ENCODE results near the gene RBM38. TPM values are rescaled to one million over a fixed set of nuclear protein-coding genes. Genes with fewer than 3 reads are reported as not detected.

Gene RBM38
- total and polyA plus RNA-seq, 9 of the 15 experiments (the other 6 are each of a cell fraction or from before 2014, with no cell fraction given): 0.28 to 82.4 (median 33.2) TPM

DNA sequence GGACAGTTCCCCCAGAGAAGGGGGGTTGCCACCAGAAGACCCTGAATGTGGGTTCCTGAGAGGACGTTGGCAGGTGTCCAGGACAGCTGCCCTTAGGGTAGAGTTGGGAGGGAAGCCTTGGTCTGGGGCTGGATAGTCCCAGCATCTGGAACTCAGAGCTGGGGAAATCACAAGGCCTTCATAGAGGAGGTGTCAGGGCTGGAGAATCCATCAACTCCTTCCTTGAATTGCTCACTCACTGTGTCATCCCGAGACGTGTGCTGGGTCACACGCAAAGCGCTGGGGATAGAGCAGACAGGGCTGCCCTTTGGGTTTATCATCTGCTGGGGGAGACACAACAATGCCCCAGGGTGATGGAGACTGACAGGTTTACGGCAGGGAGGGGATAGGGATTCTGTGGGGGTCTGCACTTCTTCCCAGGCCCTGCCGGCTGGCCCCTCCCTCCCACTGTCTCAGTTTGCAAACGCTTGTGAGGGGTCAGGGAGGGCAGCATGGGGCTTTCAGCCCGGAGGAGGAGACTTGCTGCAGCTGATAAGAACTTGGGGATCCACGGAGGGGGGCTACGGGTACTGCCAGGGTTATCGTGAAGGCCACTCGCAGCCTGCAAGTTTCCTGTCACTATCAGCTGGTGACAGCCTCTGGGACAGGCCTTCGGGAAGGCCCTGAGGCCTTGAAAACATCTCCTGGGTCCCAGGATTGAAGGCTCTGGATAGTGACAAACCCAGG lies 18.6 kb downstream of the RBM38 start (continued):
- TF ChIP-seq, protein P1, sequence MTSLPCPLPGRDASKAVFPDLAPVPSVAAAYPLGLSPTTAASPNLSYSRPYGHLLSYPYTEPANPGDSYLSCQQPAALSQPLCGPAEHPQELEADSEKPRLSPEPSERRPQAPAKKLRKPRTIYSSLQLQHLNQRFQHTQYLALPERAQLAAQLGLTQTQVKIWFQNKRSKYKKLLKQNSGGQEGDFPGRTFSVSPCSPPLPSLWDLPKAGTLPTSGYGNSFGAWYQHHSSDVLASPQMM (CRISPR knock-in tag; IDR thresholded peaks at IDR 0.05): no peak
- TF ChIP-seq ZNF408 (CRISPR knock-in tag; IDR thresholded peaks at IDR 0.05; ENCODE audit: low read depth) (no peak), LEF1 (IDR thresholded peaks at IDR 0.05) (peak; percentile 89), NFRKB (IDR thresholded peaks at IDR 0.05; ENCODE audit: low read depth) (no peak), BACH1 (tag; IDR thresholded peaks at IDR 0.05) (0 out of 2 replicates have a peak, but pooled peaks have one; percentile 37), ZBTB1 (CRISPR knock-in tag; IDR thresholded peaks at IDR 0.05; ENCODE audit: borderline replicate concordance, low read depth) (no peak), ILK (tag; IDR thresholded peaks at IDR 0.05; ENCODE audit: borderline replicate concordance, low read depth) (no peak), TAL1 (IDR thresholded peaks at IDR 0.05) (peak; percentile 97), ZFX (CRISPR knock-in tag; IDR thresholded peaks at IDR 0.05) (peak; percentile 80), MYNN (IDR thresholded peaks at IDR 0.05) (peak; percentile 95), MYNN (CRISPR knock-in tag; IDR thresholded peaks at IDR 0.05) (no peak), PHF20 (IDR thresholded peaks at IDR 0.05; ENCODE audit: partially characterized antibody) (peak; percentile 21), SETDB1 (IDR thresholded peaks at IDR 0.05; ENCODE audit: low read length) (no peak), ZNF830 (CRISPR knock-in tag; IDR thresholded peaks at IDR 0.05) (no peak), SRF (CRISPR knock-in tag; IDR thresholded peaks at IDR 0.05) (no peak), ZKSCAN8 (CRISPR knock-in tag; IDR thresholded peaks at IDR 0.05) (peak; percentile 51; the same call in 1 of the 2 replicates), MITF (IDR thresholded peaks at IDR 0.05) (no peak), ZNF551 (CRISPR knock-in tag; IDR thresholded peaks at IDR 0.05) (no peak), POLR2A (conservative IDR thresholded peaks at IDR 0.05) (peak; percentile 63; the same call in 1 of the 2 replicates), ASH1L (IDR thresholded peaks at IDR 0.05; ENCODE audit: borderline replicate concordance, low read depth, partially characterized antibody) (no peak), MXI1 (IDR thresholded peaks at IDR 0.05; ENCODE audit: low read depth, low read length) (no peak; the same call in 1 of the 2 replicates), ZKSCAN1 (IDR thresholded peaks at IDR 0.05; ENCODE audit: low read depth, low read length) (peak; percentile 14; the same call in 1 of the 2 replicates), POU5F1 (IDR thresholded peaks at IDR 0.05; ENCODE audit: borderline replicate concordance, low read depth, low read length, partially characterized antibody) (no peak), NBN (IDR thresholded peaks at IDR 0.05; ENCODE audit: low read depth) (peak; percentile 91), RBBP5 (IDR thresholded peaks at IDR 0.05; ENCODE audit: borderline replicate concordance, insufficient read depth, low read length, poor library complexity, severe bottlenecking) (peak; percentile 65)
- TF ChIP-seq, protein P2, sequence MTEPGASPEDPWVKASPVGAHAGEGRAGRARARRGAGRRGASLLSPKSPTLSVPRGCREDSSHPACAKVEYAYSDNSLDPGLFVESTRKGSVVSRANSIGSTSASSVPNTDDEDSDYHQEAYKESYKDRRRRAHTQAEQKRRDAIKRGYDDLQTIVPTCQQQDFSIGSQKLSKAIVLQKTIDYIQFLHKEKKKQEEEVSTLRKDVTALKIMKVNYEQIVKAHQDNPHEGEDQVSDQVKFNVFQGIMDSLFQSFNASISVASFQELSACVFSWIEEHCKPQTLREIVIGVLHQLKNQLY (CRISPR knock-in tag; conservative IDR thresholded peaks at IDR 0.05): no peak
- TF ChIP-seq, protein P3, sequence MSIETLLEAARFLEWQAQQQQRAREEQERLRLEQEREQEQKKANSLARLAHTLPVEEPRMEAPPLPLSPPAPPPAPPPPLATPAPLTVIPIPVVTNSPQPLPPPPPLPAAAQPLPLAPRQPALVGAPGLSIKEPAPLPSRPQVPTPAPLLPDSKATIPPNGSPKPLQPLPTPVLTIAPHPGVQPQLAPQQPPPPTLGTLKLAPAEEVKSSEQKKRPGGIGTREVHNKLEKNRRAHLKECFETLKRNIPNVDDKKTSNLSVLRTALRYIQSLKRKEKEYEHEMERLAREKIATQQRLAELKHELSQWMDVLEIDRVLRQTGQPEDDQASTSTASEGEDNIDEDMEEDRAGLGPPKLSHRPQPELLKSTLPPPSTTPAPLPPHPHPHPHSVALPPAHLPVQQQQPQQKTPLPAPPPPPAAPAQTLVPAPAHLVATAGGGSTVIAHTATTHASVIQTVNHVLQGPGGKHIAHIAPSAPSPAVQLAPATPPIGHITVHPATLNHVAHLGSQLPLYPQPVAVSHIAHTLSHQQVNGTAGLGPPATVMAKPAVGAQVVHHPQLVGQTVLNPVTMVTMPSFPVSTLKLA (conservative IDR thresholded peaks at IDR 0.05): peak; percentile 73 to 87
